Kidney capillary endothelial cell (primary cell): Measurements from ENCODE around the gene SSR3.
"Not testable (repeated sequence)": the region's sequence is repeated elsewhere in the genome, so short reads cannot be mapped to it uniquely, and the experiment has no call there.

Experiments used
- DNase-seq: peaks from one replicate; pipeline ENCODE4 v3.0.0-alpha.2; 2018; ENCODE audit warnings: low spot score

Gene SSR3

DNA sequence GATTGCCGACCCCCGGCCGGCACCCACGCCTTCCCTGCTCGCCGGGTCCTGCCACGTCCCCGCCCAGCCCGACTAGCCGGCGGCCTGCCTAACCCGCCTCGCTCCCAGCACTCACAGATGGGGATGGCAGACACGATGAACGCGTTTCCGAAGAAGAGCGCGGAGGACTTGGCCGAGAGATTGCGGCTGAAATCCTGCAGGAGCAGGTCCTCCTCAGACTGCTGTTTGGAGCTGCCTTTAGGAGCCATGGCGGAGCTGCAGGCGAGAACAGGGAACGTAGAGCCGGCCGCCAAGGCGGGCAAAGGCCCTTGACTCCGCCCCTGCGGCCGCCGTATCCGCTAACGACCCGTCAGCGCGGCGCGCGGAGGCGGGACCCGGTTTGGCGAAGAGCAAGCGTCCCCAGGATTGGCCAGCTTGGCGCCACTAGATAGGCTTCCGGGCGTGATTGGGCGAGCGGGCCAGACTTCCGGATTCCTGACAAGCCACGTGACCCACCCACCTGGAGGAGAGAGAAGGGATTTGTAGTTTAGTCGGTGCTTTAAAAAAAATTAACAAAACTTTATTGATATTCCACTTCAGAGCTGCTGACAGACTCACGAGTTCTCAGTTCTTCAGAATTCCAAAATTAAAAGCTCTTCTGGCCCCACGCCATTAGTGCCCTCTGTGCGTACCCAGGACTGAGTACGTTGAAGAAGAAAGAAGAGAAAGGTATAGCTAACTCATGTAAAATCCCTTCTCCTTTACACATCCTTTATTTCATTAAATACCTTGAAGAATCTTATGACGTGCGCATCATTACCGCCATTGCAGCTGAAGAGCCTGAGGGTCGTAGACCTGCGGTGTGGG lies at the start of gene SSR3:
Gene SSR3, minus strand, starts transcription at position 276 of the 846 bp plus-strand sequence. Its CDS starts 28 bp downstream, at position 248.
- DNase-seq: peak; percentile 98

GRCh38 chr3:156604064-156604641 lies 49.2 kb upstream of the SSR3 start:
- no peak for DNase-seq

GRCh38 chr3:156603379-156604017 lies 48.6 kb upstream of the SSR3 start:
- no peak for DNase-seq

DNA sequence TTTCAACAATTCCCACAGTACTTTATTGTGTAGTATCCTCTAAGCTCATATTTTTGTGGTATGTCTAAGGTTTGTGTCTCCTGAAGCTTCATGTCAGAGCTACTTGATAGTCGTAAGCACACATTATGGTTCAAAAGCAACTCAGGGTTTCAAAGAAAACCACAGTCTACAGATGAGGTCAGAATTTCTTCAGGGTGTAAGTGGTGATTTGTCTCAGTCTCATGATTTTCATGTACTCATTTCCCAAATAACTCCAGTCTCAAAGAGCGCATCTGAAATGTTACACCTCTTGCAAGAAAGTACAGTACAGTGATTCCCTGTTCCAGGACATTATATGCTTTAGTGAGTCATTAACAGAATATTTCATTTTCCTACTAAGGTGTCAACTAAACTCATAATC lies 47.5 kb upstream of the SSR3 start:
- DNase-seq: no peak

- no peak for DNase-seq
Observed at GRCh38 chr3:156601497-156601896, 46.6 kb upstream of the SSR3 start.

DNA sequence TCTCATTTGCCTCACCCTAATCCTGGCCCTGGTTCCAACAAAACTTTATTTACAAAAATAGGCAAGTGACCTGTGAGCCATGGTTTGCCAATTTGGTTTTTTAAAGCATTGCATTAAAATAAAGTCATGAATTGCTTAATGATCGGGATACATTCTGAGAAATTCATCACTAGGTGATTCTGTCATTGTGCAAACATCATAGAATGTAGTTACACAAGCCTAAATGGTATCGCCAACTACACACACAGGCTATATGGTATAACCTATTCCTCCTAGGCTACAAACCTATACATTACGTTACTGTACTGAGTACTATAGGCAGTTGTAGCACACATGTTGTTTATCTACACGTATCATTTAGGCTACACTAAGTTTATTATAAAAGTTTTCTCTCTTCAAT lies 45.9 kb upstream of the SSR3 start:
- DNase-seq: no peak

- no peak for DNase-seq
Observed at GRCh38 chr3:156599089-156599874, 44.4 kb upstream of the SSR3 start.

DNA sequence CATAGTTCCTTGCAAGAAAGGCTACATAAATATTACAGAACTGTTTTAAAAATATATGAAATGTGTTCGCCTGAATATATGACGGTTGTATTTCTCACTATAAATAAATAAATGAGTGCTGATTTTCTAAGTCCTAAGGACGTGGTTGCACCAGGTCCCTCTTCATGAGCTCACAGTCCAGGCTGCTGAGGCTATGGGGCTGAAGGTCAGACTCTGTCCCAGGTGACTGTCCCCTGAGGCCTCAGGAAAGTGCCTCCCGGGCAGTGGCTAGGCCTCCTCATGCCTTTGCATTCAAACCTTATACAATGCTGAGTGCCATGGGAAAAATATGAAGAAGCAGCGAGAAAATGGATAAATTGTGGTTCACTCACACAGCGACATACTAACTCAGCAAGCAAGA lies 43.5 kb upstream of the SSR3 start:
- DNase-seq: no peak

GRCh38 chr3:156594219-156594683 lies 39.3 kb upstream of the SSR3 start:
- no peak for DNase-seq

- no peak for DNase-seq
Observed at GRCh38 chr3:156593814-156594213, 38.9 kb upstream of the SSR3 start.

DNA sequence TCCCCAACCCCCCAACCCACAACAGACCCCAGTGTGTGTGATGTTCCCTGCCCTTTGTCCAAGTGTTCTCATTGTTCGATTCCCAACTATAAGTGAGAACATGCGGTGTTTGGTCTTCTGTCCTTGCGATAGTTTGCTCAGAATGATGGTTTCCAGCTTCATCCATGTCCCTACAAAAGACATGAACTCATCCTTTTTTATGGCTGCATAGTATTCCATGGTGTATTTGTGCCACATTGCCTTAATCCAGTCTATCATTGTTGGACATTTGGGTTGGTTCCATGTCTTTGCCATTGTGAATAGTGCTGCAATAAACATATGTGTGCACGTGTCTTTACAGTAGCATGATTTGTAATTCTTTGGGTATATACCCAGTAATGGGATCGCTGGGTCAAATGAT lies 34.9 kb upstream of the SSR3 start:
- not testable (repeated sequence) for DNase-seq

DNA sequence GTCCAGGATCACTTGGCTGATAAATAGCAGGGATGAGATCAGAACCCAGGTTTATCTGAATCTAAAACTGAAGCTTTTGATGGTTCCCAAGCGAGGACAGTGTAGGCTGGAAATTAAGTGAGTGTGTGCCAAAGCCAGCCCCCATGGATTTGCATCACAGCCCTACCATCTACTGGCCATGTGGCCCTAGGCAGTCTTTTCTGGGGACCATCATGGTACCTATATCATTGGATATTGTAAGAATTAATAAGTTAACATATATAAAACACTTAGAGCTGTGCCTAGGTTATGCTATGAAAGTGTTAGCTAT lies 32.8 kb upstream of the SSR3 start:
- no peak for DNase-seq

- no peak for DNase-seq
Observed at GRCh38 chr3:156586905-156587759, 32.2 kb upstream of the SSR3 start.

GRCh38 chr3:156583469-156583868 lies 28.6 kb upstream of the SSR3 start:
- no peak for DNase-seq

DNA sequence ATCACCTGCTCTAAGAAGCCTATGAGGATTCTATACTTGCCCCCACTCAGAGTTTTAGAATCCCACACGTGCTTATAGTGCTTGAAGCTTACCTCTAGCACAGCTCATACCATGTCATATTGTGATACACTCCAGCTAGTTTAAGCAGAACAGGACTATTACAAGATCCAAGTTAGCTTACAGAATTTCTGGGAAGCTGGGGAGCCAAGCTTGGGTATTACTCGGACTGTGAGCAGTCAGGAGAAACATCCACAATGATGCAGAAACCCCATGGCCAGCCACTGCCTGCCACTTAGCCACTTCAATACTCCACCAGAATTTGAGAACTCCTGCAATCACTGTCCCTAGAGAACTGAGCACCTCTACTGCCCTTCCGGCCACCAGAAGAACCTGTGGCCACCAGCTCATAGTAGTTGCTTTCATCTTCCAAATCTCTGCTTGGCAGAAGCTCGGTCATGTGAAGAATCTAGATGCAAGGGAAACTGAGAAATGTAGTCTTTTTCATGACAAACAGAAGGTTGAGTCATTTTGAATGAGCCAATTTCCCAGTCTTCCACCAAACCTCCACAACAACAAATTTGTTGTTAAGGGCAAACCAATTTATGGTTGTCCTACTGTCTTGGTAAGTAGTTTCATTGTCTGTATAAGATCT lies 27.7 kb upstream of the SSR3 start:
- no peak for DNase-seq

DNA sequence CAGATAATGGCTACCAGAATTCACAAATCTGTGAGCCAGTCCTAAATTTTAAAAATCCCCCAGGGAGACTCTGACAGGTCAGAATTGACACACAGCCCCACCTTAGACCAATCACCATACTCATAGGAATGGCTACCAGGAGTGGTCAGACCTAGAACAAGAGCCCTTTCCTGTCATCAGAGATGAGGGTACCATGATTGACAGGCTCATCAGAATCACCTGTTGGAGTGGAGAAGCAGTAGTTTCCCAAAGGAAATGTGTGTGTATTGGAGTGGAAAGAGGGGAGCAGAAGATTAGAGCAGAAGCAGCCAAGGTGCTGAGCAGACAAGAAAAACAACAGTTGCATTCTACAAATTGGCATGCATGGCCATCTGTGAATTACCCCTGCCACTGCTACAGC lies 27.0 kb upstream of the SSR3 start:
- no peak for DNase-seq

- no peak for DNase-seq
Observed at GRCh38 chr3:156581033-156581432, 26.1 kb upstream of the SSR3 start.

DNA sequence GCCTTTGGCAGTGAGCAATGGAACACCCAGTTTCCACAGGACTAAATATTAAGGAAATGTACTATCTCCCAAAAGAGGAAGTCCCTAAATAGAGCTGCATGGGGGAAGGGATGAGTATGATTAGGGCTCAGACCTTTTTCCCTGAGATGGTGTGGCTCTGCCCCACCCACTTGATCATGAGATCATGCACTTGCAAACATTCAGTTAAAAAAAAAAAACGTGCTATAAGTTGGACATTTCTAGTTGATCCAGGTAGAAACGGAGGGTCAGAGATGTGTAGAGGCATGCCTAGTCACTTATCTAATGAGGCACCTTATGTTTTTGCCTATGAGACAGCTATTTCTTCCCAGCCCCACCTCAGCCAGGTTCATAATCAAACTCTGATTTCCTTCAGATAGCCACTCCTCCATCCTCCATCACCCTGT lies 24.5 kb upstream of the SSR3 start:
- DNase-seq: no peak

DNA sequence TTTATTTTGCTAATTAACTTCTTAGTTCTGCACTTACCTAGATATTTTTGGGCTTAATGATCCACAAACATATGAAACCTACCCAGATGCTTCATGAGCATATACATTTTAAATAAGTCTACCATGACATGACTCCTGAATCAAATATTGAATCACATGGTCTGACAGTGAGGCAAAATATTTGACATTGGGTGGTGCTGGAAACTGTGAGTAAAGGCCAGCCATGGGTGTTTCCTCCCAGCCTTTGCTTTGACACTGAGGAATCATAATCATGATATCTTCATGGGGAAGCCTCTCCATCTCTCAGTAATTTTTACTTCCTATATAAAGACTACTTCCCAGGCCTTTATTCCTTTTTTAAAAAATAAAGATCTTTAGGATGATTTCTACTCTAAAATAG lies 22.8 kb upstream of the SSR3 start:
- no peak for DNase-seq

DNA sequence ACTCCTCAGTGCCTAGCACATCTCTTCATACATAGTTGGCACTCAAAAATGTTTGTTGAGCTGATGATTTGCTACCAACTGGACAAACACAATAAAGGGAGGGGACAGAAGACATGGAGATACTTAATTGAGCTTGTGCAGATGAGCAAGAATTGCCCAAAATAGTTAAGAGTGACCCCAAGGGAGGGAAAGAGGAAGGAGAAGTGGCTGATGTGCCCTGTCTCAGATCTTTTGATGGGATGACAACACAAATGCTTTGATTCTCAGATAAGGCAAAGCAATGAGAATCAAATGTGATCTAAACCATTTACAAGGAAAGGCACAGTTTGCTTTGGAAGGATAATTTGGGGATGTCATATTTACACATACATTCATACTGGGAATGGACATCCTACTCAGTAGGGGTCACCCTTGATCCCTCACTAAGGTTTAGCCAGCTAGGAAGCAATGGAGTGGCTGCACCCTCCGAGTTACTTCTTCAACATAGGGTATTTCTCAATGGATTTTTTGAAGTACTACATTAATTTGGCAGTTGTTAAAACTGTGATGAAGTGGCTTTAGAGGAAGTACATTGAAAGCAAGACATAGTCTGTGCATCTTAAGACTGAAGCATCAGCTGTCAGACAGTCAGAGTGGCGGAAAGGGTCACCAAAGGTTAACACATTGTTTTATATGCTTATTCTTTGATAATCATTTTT lies 21.9 kb upstream of the SSR3 start:
- DNase-seq: no peak
